HG03045 (cell line): ENCODE measurements around the gene LAMA2.
"Not testable (repeated sequence)": the region's sequence is repeated elsewhere in the genome, so short reads cannot be mapped to it uniquely, and the experiment has no call there.

Experiments
- ATAC-seq: cut with Tn5 transposase; IDR thresholded peaks from one replicate; pipeline ENCODE4 v1.9.1; 2021; ENCODE audit warnings: mild to moderate bottlenecking, moderate library complexity; ENCODE audit not compliant: unreplicated experiment

LAMA2 gene

GRCh38 chr6:129069006-129069405 is 186.1 kb downstream of the LAMA2 start:
- no peak for ATAC-seq

DNA sequence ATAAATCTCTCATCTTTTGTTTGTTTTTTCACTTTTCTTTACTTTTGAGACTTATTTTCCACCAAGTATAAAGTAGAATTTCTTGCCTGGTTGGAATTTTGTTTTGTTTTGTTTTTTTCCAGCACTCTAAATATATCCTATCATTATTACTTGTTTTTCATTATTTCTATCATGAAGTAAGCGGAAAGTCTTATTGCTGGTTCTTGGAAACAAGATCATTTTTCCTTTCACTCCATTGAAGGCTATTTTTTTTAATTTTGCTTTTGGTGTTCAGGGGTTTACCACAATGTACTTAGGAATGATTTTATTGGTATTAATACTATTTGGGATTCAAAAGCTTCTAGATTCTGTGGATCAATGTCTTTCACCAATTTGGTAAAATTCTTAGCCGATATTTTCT is 190.1 kb downstream of the LAMA2 start:
- no peak for ATAC-seq

GRCh38 chr6:129073691-129074395 is 190.9 kb downstream of the LAMA2 start:
- ATAC-seq, result no peak

DNA sequence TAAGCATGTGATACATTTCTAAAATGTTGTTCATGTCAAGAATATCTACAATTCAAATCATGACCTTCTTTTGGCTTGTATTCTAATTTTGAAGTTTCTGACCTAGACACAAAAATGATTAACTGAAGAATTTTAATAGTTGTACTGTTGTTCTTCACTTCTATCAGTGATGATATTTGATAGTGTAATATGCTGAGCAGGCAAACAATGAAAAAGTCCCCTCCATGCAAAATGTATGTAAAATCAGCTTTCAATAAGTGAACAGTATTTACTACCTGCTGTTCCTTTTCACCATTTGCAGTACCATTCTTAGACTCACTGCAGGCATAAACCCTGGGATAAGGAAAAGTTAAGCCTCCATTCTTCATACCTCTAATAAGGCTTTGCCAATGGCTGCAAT is 201.5 kb downstream of the LAMA2 start:
- ATAC-seq, result no peak

DNA sequence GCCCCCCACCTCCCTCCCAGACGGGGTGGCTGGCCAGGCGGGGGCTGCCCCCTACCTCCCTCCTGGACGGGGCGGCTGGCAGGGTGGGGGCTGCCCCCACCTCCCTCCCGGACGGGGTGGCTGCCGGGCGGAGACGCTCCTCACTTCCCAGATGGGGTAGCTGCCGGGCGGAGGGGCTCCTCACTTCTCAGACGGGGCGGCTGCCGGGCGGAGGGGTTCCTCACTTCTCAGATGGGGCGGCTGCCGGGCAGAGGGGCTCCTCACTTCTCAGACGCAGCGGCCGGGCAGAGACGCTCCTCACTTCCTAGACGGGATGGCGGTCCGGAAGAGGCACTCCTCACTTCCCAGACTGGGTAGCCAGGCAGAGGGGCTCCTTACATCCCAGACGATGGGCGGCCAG is 205.5 kb downstream of the LAMA2 start:
- ATAC-seq, result not testable (repeated sequence)

- ATAC-seq, result no peak
Observed at GRCh38 chr6:129089357-129089756, 206.4 kb downstream of the LAMA2 start.

- ATAC-seq, result no peak
Observed at GRCh38 chr6:129094147-129094546, 211.2 kb downstream of the LAMA2 start.

DNA sequence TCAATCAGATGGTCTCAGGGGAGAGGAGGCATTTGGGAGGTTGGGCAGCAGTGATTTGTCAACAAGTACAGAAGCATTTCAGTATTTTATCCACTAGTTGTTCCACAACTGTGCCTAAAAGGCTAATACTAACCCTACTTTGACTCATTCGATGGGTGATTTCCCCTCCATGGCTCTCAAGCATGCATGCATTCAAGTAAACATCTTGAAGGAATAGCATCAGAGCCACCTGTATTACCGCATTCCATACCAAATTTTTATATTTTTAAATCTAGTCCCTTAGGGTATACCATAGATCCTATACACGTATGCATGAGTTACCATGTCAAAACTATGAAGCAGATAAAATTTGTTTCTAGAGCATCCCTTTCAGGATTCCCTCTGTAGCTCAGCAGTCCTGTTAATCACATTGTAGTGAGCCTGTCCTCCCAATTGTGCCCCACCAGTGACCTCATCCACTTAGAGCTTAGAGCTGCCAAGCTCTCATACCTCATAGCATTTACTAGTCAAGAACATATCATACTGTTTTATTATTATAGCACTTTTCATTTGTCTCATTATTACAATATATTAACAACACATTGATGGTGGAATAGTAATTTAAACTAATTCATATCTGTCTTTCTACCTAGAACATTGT is 213.8 kb downstream of the LAMA2 start:
- ATAC-seq, result no peak

- no peak for ATAC-seq
Observed at GRCh38 chr6:129098061-129098553, 215.2 kb downstream of the LAMA2 start.

DNA sequence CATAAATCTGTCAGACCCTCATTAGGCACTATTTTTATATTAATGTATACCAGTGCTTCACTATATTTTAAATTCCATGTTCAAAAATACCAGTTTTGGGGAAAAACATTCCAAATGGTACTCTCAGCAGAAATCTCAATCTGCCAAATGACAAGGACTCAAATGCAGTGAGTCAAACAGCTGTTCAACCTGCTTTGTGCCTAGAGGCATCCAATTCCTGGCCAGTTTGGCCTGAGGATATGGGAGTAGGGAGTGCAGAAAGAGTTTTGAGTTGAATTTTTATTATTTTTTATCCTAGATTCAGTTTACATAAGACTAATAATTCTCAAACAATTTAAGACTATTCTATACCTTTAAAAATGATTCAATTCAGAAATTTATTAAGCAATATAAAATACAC is 216.8 kb downstream of the LAMA2 start:
- ATAC-seq, result no peak

- ATAC-seq, result no peak
Observed at GRCh38 chr6:129100164-129100563, 217.2 kb downstream of the LAMA2 start.

DNA sequence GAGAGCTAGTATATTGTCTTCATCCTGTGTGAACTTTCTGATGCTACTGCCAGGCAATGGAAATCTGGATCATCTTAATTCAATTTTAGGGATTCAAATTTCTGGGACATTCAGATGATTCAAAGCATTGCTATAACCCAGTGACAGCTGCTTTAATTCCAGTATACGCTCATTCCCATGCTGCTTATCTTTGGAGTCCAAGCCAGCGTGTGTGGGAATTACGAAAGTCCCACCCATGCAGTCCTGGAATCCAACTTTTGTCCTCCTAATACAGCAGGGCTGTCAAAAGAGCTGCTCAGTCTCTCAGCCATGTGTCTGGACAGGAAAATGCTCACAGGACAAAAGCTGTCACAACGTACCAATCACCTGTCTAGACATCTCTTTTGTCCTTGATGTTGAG is 219.8 kb downstream of the LAMA2 start:
- ATAC-seq, result no peak

GRCh38 chr6:129104131-129104530 is 221.2 kb downstream of the LAMA2 start:
- ATAC-seq, result no peak

DNA sequence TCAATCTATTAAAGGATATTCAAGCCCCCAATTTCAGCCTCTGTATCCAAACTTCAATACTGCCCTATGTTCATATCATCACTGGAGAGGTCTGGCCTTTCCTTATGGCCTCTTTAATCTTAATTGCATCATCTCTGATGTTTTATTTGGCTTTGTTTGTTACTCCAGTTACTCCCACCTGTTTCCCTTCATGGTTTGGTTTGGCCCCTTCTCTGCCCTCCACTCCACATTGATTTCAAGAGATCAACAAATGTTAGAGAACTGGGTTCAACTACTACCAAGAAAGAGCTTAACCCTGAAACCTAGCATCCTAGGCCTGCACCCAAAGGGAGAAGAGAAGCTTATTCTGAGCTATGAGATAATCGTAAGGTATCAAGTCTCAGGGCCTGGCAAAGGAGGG is 221.6 kb downstream of the LAMA2 start:
- ATAC-seq, result no peak

GRCh38 chr6:129105035-129105434 is 222.1 kb downstream of the LAMA2 start:
- no peak for ATAC-seq

GRCh38 chr6:129105793-129106192 is 222.9 kb downstream of the LAMA2 start:
- no peak for ATAC-seq

GRCh38 chr6:129108337-129108736 is 225.4 kb downstream of the LAMA2 start:
- no peak for ATAC-seq

DNA sequence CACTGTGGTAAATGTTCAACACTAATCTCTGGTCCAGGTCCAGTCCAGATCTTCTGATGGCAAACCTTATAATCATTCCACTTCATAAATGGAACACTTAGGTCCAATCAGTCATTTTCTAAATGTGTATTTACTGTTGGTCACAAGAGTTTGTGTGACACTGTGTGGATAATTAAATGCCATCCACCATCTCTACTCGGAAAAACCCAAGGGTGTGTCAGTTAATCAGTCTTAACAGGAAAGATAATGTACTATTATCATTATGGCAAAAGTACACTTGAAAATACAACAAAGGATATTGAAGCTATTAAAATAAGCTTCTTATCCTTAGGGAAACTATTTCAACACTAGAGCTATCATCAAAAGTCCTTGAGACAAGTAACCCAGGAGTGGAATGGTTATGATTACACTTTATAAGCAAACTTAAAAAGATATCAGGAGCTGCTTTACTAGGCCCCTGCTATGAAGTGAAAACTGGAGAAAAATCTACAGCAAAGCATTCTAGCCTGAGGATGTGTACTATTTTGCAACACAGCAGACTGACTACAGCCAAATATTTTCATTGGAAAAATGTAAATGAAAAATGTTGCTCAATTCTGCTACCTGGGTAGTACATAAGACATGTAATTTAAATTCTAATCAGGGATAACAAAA is 227.9 kb downstream of the LAMA2 start:
- ATAC-seq, result no peak

GRCh38 chr6:129111346-129111745 is 228.4 kb downstream of the LAMA2 start:
- no peak for ATAC-seq

DNA sequence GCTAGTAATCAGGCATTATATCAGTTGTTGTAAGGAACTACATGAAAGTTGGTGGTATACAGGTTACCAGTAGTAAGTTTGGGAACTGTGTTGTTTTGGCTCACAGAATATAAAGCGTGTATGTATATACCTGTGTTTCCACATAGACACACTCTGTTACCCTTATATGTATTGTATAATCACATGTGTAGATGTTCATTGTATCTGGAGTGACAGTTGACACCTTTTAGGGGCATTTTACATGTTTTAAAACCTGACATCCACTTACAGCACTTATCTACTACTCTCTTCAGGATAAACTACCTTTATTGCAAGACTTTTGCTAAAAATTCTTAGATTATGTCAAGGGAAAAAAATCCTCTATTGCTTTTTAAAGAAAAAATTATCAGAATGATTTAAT is 228.9 kb downstream of the LAMA2 start:
- no peak for ATAC-seq

DNA sequence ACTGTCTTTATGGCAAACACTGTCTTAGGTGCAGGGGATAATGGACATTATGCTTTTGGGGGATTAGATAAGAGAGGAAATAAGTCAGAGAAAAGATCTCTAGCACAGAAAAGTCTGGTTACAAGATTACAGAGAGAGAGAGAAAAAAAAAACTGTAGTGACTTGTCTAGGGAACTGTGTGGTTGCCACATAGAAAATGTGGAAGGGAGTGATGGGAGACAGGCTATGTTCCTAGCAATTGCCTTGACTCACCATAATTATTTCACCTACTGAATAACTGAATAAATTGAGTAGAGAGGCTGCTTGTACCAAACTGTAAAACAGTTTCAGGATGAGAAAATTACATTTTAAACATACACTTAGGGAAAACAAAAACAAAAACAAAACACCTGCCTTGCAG is 229.7 kb downstream of the LAMA2 start:
- no peak for ATAC-seq

DNA sequence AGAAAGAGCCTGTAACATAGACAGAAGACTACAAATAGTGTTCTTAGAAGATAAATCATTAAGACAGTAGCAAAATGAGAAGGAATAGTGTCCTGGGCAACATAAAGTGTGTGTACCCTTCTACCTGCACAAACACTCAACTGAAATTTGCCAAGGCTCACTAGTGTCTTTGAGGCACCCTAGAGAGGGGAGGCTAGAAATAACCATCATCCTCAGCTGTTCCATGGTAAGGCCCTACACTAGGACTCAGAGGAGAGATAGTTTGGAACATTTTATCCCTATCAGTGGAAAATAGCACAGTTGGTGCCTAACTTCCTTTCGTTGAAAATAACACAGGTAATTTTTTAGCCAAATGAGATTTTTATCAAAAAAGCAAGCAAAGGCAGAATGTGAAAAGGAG is 230.7 kb downstream of the LAMA2 start:
- ATAC-seq, result no peak
